GM18867 (cell line): ENCODE results near the gene ITGB2.

Experiments
- ATAC-seq: cut with Tn5 transposase; IDR thresholded peaks from one replicate; pipeline ENCODE4 v1.9.1; 2021; ENCODE audit warnings: mild to moderate bottlenecking, moderate library complexity; ENCODE audit not compliant: unreplicated experiment

ITGB2 gene

GRCh38 chr21:44911384-44912157, 9.1 kb downstream of the ITGB2 start:
- ATAC-seq: no peak

- ATAC-seq: no peak
Measured at GRCh38 chr21:44911068-44911383, 9.7 kb downstream of the ITGB2 start.

GRCh38 chr21:44910229-44911067, 10.3 kb downstream of the ITGB2 start:
- no peak for ATAC-seq

GRCh38 chr21:44909719-44910118, 11.0 kb downstream of the ITGB2 start:
- ATAC-seq: no peak

- ATAC-seq: no peak
Measured at GRCh38 chr21:44908908-44909307, 11.8 kb downstream of the ITGB2 start.

- ATAC-seq: no peak
Measured at GRCh38 chr21:44907966-44908895, 12.5 kb downstream of the ITGB2 start.

- ATAC-seq: no peak
Measured at GRCh38 chr21:44907225-44907965, 13.3 kb downstream of the ITGB2 start.

- no peak for ATAC-seq
Measured at GRCh38 chr21:44905728-44906090, 15.0 kb downstream of the ITGB2 start.

GRCh38 chr21:44905016-44905727, 15.5 kb downstream of the ITGB2 start:
- ATAC-seq: no peak

GRCh38 chr21:44904141-44904923, 16.4 kb downstream of the ITGB2 start:
- ATAC-seq: no peak

GRCh38 chr21:44903689-44904088, 17.0 kb downstream of the ITGB2 start:
- no peak for ATAC-seq

- ATAC-seq: no peak
Measured at GRCh38 chr21:44903050-44903685, 17.5 kb downstream of the ITGB2 start.

- ATAC-seq: no peak
Measured at GRCh38 chr21:44902268-44903049, 18.2 kb downstream of the ITGB2 start.

GRCh38 chr21:44901391-44902074, 19.2 kb downstream of the ITGB2 start:
- no peak for ATAC-seq

- no peak for ATAC-seq
Measured at GRCh38 chr21:44900559-44901251, 20.0 kb downstream of the ITGB2 start.

GRCh38 chr21:44899768-44900558, 20.7 kb downstream of the ITGB2 start:
- no peak for ATAC-seq
